ENCODE results near the gene TXLNG. TPM values are rescaled to one million over a fixed set of nuclear protein-coding genes. Genes with fewer than 3 reads are reported as not detected.

The TXLNG gene
- total and polyA plus RNA-seq, 7 experiments from 2014 or later, result 11.9 to 23.1 (median 17.3) TPM

DNA sequence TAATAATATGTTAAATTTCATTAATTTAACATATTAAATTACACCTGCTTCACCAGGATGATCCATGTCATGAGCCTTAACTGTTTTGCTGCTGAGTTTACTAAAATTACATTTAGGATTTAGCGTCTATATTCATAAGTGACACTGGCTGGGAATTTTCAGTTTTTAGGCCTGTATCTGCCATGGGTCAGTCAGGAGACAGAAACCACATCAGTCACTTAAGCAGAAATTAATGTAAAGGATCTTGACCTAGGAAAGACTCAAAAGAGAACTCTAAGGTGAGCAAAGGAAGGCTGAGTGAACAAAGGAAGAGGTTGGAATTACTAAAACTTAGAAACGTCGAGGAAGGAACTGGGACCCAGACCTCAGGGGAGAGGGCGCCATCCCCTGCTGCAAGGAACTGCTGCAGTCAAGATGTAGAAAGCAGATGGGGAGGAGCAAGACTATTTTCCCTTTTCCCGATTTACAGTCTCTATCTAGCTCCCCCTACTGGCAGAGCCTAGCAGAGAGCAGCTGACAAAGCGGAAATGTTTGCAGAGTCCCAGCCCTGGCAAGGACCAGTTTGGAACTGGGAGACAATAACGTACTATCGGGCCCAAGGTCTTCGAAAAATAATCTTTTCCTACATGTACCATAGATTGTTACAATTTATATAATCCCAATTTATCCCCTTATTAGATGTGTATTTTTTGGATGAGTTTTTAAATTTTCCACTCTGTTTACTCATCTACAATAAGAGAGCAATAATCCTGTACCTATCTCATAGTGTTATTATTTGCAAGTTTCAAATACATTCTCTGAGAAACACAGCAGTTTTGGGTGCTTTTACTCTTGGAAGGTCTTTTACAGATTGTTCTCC lies 106.5 kb downstream of the TXLNG start:
- ATAC-seq, result peak; percentile 80
- H3K4me3 Mint-ChIP-seq, result no peak overlapping the region
- no peak overlapping the region for H3K4me3 ChIP-seq (ENCODE audit: low read length)
- peaks cover 4 to 8% of the 10 kb centered on the region in 2 donors for H3K4me1 ChIP-seq (ENCODE audit: control insufficient read depth in 2 of 2, insufficient read depth in 2 of 2, low read length in 2 of 2)
- no peaks in the 10 kb centered on the region for H3K36me3 Mint-ChIP-seq
- no peaks in the 10 kb centered on the region for H3K27me3 ChIP-seq (ENCODE audit: control insufficient read depth in 2 of 2, insufficient read depth in 2 of 2, low read length in 2 of 2)
- no peaks in the 10 kb centered on the region for H3K36me3 ChIP-seq (ENCODE audit: control insufficient read depth in 2 of 3, insufficient read depth in 3 of 3, low read length in 3 of 3)
- intact Hi-C loops (cut with micrococcal nuclease), result loop anchor here (1.0 to 5.0 kb wide), 4 partner anchors 9 to 1395 kb away; partner anchors contain the start of gene REPS2 (in 1 of the 2)
- no peak overlapping the region for H3K27ac ChIP-seq (ENCODE audit: low read depth, low read length)
- DNase-seq, result peak in 8 of 9 donors; percentile 39 to 66 (median 57)
- ChIA-PET POLR2A (interaction anchor here (2.2 kb wide), 1 partner anchor 10 kb away, joined by 7 read pairs; no protein-coding TSS in a partner anchor), CTCF (interaction anchor here (1.0 kb wide), 2 partner anchors 9 to 12 kb away, joined by 3 read pairs; no protein-coding TSS in a partner anchor)
- no peak overlapping the region for H3K27ac Mint-ChIP-seq
- H3K9me3 ChIP-seq (ENCODE audit: control insufficient read depth in 2 of 3, low read length in 3 of 3), result no peaks in the 10 kb centered on the region
- H3K27me3 Mint-ChIP-seq, result peaks cover 0 to 18% (median 0%) of the 10 kb centered on the region in 5 donors
- H3K9me3 Mint-ChIP-seq, result no peaks in the 10 kb centered on the region
- H3K4me1 Mint-ChIP-seq, result peaks cover 5 to 19% (median 15%) of the 10 kb centered on the region in 7 donors

Other genes with a start within 250 kb of the TXLNG start
- not detected for gene S100G, start 136.3 kb upstream of the TXLNG start, total RNA-seq
- gene S100G, start 136.3 kb upstream of the TXLNG start, polyA plus RNA-seq, result not detected
- 1 to 10 TPM; 5.2 to 8.9 (median 6.3) TPM for gene CTPS2, start 73.8 kb upstream of the TXLNG start, total RNA-seq
- 1 to 10 TPM; 2.7 to 4.4 TPM for gene CTPS2, start 73.8 kb upstream of the TXLNG start, polyA plus RNA-seq
- gene SYAP1, start 66.9 kb upstream of the TXLNG start, total RNA-seq, result 10 to 100 TPM; 15.4 to 36.9 (median 15.6) TPM
- gene SYAP1, start 66.9 kb upstream of the TXLNG start, polyA plus RNA-seq, result 10 to 100 TPM; 13.6 to 13.7 TPM
- 100 to 1,000 TPM in 1 of 5 experiments, 10 to 100 TPM in 4; 82.9 to 112 (median 94.6) TPM for gene RBBP7, start 83.9 kb downstream of the TXLNG start, total RNA-seq
- 100 to 1,000 TPM; 115 to 145 TPM for gene RBBP7, start 83.9 kb downstream of the TXLNG start, polyA plus RNA-seq
- gene REPS2, start 160.2 kb downstream of the TXLNG start, total RNA-seq, result 1 to 10 TPM in 4 of 5 experiments, not detected in 1; 1.1 to 6.2 (median 1.9) TPM
- under 1 TPM in 1 of 2 donors, not detected in 1; 0.21 TPM for gene REPS2, start 160.2 kb downstream of the TXLNG start, polyA plus RNA-seq

All from naive thymus-derived CD4-positive, alpha-beta T cell (primary cell).